A673 (cell line): ENCODE results near the gene RPS6KC1.

ENCODE experiments used
- CTCF ChIP-seq: fragments of 300-800, 200-600 bp; sonication (generic); conservative IDR thresholded peaks from 2 replicates; pipeline ENCODE4 v1.5.1; 2017; ENCODE audit warnings: low read depth, mild to moderate bottlenecking, antibody characterized with exemption, low read length, moderate library complexity, mixed read lengths
- EZH2 ChIP-seq: fragments of 200-600 bp; sonication (generic); IDR thresholded peaks from 2 replicates; pipeline ENCODE4 v1.6.1; 2017; ENCODE audit warnings: borderline replicate concordance, low read depth, mild to moderate bottlenecking, mixed read lengths, antibody characterized with exemption, low read length; ENCODE audit not compliant: poor library complexity, severe bottlenecking

- TF ChIP-seq CTCF (no peak), EZH2 (no peak)
Measured at GRCh38 chr1:213099682-213100399, 48.8 kb downstream of the RPS6KC1 start.
